ENCODE data around the gene PIP5KL1.

PIP5KL1 gene

GRCh38 chr9:127912882-127913281, 17.7 kb downstream of the PIP5KL1 start:
- DNase-seq = no peak

- DNase-seq = no peak
Observed at GRCh38 chr9:127912296-127912695, 18.3 kb downstream of the PIP5KL1 start.

GRCh38 chr9:127910613-127911205, 19.9 kb downstream of the PIP5KL1 start:
- peak in 1 of 2 donors; percentile 37 for DNase-seq

- DNase-seq = no peak
Observed at GRCh38 chr9:127909839-127910273, 20.7 kb downstream of the PIP5KL1 start.

GRCh38 chr9:127908660-127908926, 22.0 kb downstream of the PIP5KL1 start:
- no peak for DNase-seq

GRCh38 chr9:127907867-127908659, 22.5 kb downstream of the PIP5KL1 start:
- DNase-seq = no peak

GRCh38 chr9:127905788-127906191, 24.8 kb downstream of the PIP5KL1 start:
- DNase-seq = peak; percentile 80 to 86

- DNase-seq = peak; percentile 75 to 82
Observed at GRCh38 chr9:127905004-127905728, 25.4 kb downstream of the PIP5KL1 start.

GRCh38 chr9:127904561-127905003, 26.0 kb downstream of the PIP5KL1 start:
- DNase-seq = peak in 1 of 2 donors; percentile 34

GRCh38 chr9:127903557-127904475, 26.8 kb downstream of the PIP5KL1 start:
- DNase-seq = peak; percentile 73 to 74

GRCh38 chr9:127899128-127899943, 31.2 kb downstream of the PIP5KL1 start, which contains the start of gene ST6GALNAC6:
TSS of gene ST6GALNAC6 (minus strand) at chr9:127899603. CDS start at chr9:127897981, 1,622 bp downstream.
- DNase-seq = peak; percentile 75 to 76

- DNase-seq = no peak
Observed at GRCh38 chr9:127898433-127899127, 32.0 kb downstream of the PIP5KL1 start.

GRCh38 chr9:127897193-127897692, 33.3 kb downstream of the PIP5KL1 start:
- peak; percentile 30 to 36 for DNase-seq

- no peak for DNase-seq
Observed at GRCh38 chr9:127896395-127897192, 34.0 kb downstream of the PIP5KL1 start.

GRCh38 chr9:127895811-127896210, 34.8 kb downstream of the PIP5KL1 start:
- DNase-seq = no peak

GRCh38 chr9:127893392-127893791, 37.2 kb downstream of the PIP5KL1 start:
- no peak for DNase-seq

- no peak for DNase-seq
Observed at GRCh38 chr9:127892831-127893230, 37.7 kb downstream of the PIP5KL1 start.

- no peak for DNase-seq
Observed at GRCh38 chr9:127890053-127890452, 40.5 kb downstream of the PIP5KL1 start.

GRCh38 chr9:127887792-127888191, 42.8 kb downstream of the PIP5KL1 start:
- no peak for DNase-seq

- DNase-seq = no peak
Observed at GRCh38 chr9:127886401-127886972, 44.1 kb downstream of the PIP5KL1 start.
